K562 (cell line): ENCODE results near the gene KRTCAP2. TPM values are rescaled to one million over a fixed set of nuclear protein-coding genes. Genes with fewer than 3 reads are reported as not detected.

ENCODE experiments used
- AFF1 ChIP-seq, 2 experiments: fragments of 450-650 bp; IDR thresholded peaks; 2 replicates each; pipeline ENCODE4 v1.6.1; 2018; ENCODE audit warnings: mild to moderate bottlenecking in 2 of 2, low read depth in 1 of 2; ENCODE audit not compliant: partially characterized antibody in 2 of 2
- CREB3 ChIP-seq: fragments of 450-650 bp; conservative IDR thresholded peaks from 2 replicates; pipeline ENCODE4 v1.6.1; 2016; ENCODE audit warnings: missing genetic modification characterization, low read depth, mild to moderate bottlenecking, missing compliant biosample characterization, moderate library complexity
- ELF4 ChIP-seq: fragments of 450-650 bp; formaldehyde crosslinking; IDR thresholded peaks from 2 replicates; pipeline ENCODE4 v1.4.0; 2022; ENCODE audit warnings: missing genetic modification characterization
- HES1 ChIP-seq: fragments of 450-650 bp; IDR thresholded peaks from 2 replicates; pipeline ENCODE4 v1.6.1; 2016; ENCODE audit warnings: low read depth, mild to moderate bottlenecking, moderate library complexity
- IRF9 ChIP-seq: fragments of 450-650 bp; IDR thresholded peaks from 2 replicates; pipeline ENCODE4 v1.6.1; 2016; ENCODE audit warnings: missing biosample characterization, missing genetic modification characterization
- KDM4B ChIP-seq, 2 experiments: fragments of 450-650 bp in 1 of 2; sonication (generic) in 1 of 2; IDR thresholded peaks; 2 replicates each; pipeline ENCODE4 v1.6.1; 2016 to 2017; ENCODE audit warnings: borderline replicate concordance in 2 of 2, antibody characterized with exemption in 1 of 2, low read depth in 1 of 2, mild to moderate bottlenecking in 1 of 2
- PRDM10 ChIP-seq: fragments of 450-650 bp; IDR thresholded peaks from 2 replicates; pipeline ENCODE4 v1.6.1; 2018; ENCODE audit not compliant: partially characterized antibody
- RHOXF2B ChIP-seq: fragments of 250-450 bp; sonication (Bioruptor Pico); conservative IDR thresholded peaks from 2 replicates; pipeline ENCODE4 v1.5.1; 2021
- THRA ChIP-seq: fragments of 450-650 bp; IDR thresholded peaks from 2 replicates; pipeline ENCODE4 v1.6.1; 2017; ENCODE audit warnings: mild to moderate bottlenecking, moderate library complexity
- VEZF1 ChIP-seq: fragments of 200-800 bp; sonication (Bioruptor generic); IDR thresholded peaks from 2 replicates; pipeline ENCODE4 v1.6.1; 2017; ENCODE audit warnings: missing genetic modification characterization, missing compliant biosample characterization
- ZNF217 ChIP-seq: sonication (generic); formaldehyde crosslinking; IDR thresholded peaks from 2 replicates; pipeline ENCODE4 v1.8.0; 2022; ENCODE audit warnings: mild to moderate bottlenecking, missing genetic modification reagents
- polyA plus RNA-seq, 8 experiments: library from polyadenylated mRNA; depleted of rRNA in 4 of 8; stranded (reverse) in 5 of 8; unstranded in 3 of 8; fragments of >200 nt; fragmentation: Nextera tagmentation in 2 of 8; fragmentation: Illumina TruSeq in 1 of 8; extraction: Ambion mirVana in 2 of 8; extraction: Trizol in 1 of 8; gene quantifications; 2 replicates each; pipeline versions ENCODE4 v1.2.1 to v1.2.3, GENCODE V29; 2011 to 2014; ENCODE audit warnings: inconsistent platforms in 1 of 8, missing spikeins in 1 of 8
- total RNA-seq, 7 experiments: library from RNA; depleted of rRNA in 6 of 7; stranded (reverse); fragments of >200 nt in 6 of 7; fragmentation: Illumina TruSeq in 2 of 7; extraction: Trizol in 2 of 7; gene quantifications; 2 replicates each; pipeline versions ENCODE4 v1.2.1 to v1.2.3, GENCODE V29; 2011 to 2021; ENCODE audit warnings: low replicate concordance in 1 of 7

Gene KRTCAP2
- total and polyA plus RNA-seq, 9 of the 15 experiments (the other 6 are each of a cell fraction or from before 2014, with no cell fraction given): 126 to 436 (median 244) TPM

- TF ChIP-seq HES1 (no peak), CREB3 (tag) (no peak), ELF4 (peak; percentile 47; the same call in 1 of the 2 replicates), PRDM10 (no peak), VEZF1 (CRISPR knock-in tag) (peak; percentile 98), THRA (no peak), RHOXF2B (CRISPR knock-in tag) (0 out of 2 replicates have a peak, but pooled peaks have one; percentile 11), ZNF217 (CRISPR knock-in tag) (no peak), IRF9 (no peak), AFF1 (IDR thresholded peaks at IDR 0.05; ENCODE audit: low read depth in 1 of 2, partially characterized antibody in 2 of 2) (no peak), KDM4B (IDR thresholded peaks at IDR 0.05; ENCODE audit: borderline replicate concordance in 2 of 2, low read depth in 1 of 2) (peak in 1 of 2 experiments; percentile 55; a peak in 1 of 4 replicates)
Observed at GRCh38 chr1:155208541-155209311, 35.6 kb upstream of the KRTCAP2 start, which contains the start of gene MTX1 (continued).
